Measurements from ENCODE around the gene CITED2. TPM values are rescaled to one million over a fixed set of nuclear protein-coding genes. Genes with fewer than 3 reads are reported as not detected.

CITED2 gene
- polyA plus RNA-seq, 1 experiment, result 117 TPM

DNA sequence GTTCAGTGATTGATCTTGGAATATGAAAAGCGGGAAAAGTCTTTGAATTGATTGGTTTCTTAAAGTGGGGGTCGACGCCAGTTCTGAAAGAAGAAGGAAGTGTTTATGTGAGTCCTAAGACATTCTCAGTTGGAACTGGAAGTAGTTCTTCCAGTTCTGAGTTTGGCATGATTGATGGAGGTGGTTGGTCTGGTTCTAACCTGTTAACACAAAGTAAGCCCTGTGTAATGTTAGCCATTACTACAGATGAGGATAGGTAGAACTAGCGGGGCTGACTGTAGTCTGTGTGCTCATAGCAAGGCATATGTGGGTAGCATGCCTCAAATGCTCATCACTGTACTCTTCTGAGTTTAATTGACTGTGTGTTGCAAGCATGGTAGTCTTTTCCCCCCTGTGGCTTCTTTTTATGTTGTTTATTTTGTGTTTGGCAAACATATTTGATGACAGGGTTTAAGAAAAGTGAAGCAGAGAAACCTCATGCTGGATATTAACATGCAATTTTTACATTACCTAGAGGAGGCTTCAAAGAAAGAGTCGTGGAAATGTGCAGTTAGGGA lies 24.9 kb downstream of the CITED2 start:
- CTCF ChIA-PET, result interaction anchor here (1.2 kb wide), 1 partner anchor 119 kb away, joined by 3 read pairs; no protein-coding TSS in a partner anchor

DNA sequence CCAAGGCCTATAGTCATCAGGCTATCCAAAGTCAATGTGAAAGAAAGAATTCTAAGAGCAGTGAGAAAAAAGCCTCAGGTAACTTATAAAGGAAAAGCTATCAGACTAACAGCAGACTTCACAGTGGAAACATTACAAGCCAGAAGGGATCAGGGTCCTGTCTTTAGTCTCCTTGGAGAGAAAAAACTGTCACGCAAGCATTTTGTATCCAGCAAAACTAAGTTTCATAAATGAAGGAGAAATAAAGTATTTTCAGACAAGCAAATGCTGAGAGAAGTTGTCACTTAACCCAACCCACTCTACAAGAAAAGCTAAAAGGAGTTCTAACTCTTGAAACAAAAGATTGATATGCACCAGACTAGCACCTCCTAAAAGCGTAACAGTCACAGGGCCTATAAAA lies 28.1 kb downstream of the CITED2 start:
- CTCF ChIA-PET, result interaction anchor here (0.6 to 0.8 kb wide), 2 partner anchors 127 to 358 kb away, joined by 3 to 4 read pairs; partner anchors contain the start of gene REPS1
- no peak for DNase-seq (ENCODE audit: low read depth, low spot score)
- Histone ChIP-seq H3K27me3 (ENCODE audit: control insufficient read depth, insufficient read depth, low read length) (no peaks in the 10 kb centered on the region), H3K9me3 (ENCODE audit: control insufficient read depth, insufficient read depth, low read length) (peaks cover 6% of the 10 kb centered on the region; the same call in 1 of the 2 replicates), H3K27ac (ENCODE audit: low read depth, low read length) (no peak overlapping the region), H3K4me3 (ENCODE audit: low read depth, low read length) (no peak overlapping the region)
- POLR2A ChIA-PET, result no interaction called here
- TF ChIP-seq, protein P1, sequence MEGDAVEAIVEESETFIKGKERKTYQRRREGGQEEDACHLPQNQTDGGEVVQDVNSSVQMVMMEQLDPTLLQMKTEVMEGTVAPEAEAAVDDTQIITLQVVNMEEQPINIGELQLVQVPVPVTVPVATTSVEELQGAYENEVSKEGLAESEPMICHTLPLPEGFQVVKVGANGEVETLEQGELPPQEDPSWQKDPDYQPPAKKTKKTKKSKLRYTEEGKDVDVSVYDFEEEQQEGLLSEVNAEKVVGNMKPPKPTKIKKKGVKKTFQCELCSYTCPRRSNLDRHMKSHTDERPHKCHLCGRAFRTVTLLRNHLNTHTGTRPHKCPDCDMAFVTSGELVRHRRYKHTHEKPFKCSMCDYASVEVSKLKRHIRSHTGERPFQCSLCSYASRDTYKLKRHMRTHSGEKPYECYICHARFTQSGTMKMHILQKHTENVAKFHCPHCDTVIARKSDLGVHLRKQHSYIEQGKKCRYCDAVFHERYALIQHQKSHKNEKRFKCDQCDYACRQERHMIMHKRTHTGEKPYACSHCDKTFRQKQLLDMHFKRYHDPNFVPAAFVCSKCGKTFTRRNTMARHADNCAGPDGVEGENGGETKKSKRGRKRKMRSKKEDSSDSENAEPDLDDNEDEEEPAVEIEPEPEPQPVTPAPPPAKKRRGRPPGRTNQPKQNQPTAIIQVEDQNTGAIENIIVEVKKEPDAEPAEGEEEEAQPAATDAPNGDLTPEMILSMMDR (IDR thresholded peaks at IDR 0.05; ENCODE audit: low read depth, low read length), result no peak

More for the DNA sequence above, 24.9 kb downstream of the CITED2 start:
- no peaks in the 10 kb centered on the region for H3K9me3 ChIP-seq (ENCODE audit: control insufficient read depth, insufficient read depth, low read length)
- no peak overlapping the region for H3K4me3 ChIP-seq (ENCODE audit: low read depth, low read length)
- no peak for DNase-seq (ENCODE audit: low read depth, low spot score)
- TF ChIP-seq, protein P1 (IDR thresholded peaks at IDR 0.05; ENCODE audit: low read depth, low read length), result no peak
- POLR2A ChIA-PET, result no interaction called here
- H3K27ac ChIP-seq (ENCODE audit: low read depth, low read length), result no peak overlapping the region
- H3K27me3 ChIP-seq (ENCODE audit: control insufficient read depth, insufficient read depth, low read length), result no peaks in the 10 kb centered on the region

DNA sequence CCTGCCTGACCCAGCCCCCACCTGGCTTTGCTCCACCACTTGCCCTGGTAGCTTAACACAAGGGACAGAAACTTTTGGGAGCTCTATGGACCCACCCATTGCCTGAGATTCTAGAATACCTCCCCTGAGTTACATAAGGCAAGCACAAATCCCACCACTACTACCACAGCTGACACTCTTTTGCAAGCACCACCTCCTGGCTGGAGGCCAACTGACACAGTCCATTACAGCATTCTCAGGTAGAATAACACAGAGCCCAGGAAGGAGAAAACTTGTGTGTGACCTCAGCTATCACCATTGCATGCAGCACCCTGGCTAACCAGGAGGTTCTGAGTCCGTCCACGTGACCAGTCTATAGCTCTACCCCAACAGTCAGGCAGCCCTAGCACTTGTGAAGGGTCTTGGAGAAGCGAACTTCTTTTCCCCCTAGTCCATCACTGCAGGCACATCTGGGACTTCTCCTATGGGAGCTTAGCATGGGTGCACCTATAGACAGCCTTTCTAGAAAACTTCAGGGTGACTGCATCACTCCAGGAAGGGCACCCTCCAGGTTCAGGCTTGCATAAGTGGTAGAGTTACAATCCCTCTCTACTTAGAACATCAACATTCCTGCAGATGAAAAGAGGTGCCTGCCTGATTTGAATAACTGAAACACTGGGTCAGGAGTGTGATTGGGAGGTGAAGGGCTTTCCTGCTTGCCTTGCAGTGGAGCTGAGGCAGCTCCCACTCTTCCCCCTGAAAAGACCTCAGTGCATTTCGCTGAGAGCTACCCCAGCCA lies 30.1 kb downstream of the CITED2 start:
- Histone ChIP-seq H3K27ac (ENCODE audit: low read depth, low read length) (no peak overlapping the region), H3K4me3 (ENCODE audit: low read depth, low read length) (no peak overlapping the region), H3K9me3 (ENCODE audit: control insufficient read depth, insufficient read depth, low read length) (peaks cover 6% of the 10 kb centered on the region; the same call in 1 of the 2 replicates), H3K27me3 (ENCODE audit: control insufficient read depth, insufficient read depth, low read length) (no peaks in the 10 kb centered on the region)
- TF ChIP-seq, protein P1 (IDR thresholded peaks at IDR 0.05; ENCODE audit: low read depth, low read length), result no peak
- DNase-seq (ENCODE audit: low read depth, low spot score), result no peak
- ChIA-PET POLR2A (interaction anchor here (0.5 kb wide), 1 partner anchor 192 kb away, joined by 4 read pairs; no protein-coding TSS in a partner anchor), CTCF (no interaction called here)

DNA sequence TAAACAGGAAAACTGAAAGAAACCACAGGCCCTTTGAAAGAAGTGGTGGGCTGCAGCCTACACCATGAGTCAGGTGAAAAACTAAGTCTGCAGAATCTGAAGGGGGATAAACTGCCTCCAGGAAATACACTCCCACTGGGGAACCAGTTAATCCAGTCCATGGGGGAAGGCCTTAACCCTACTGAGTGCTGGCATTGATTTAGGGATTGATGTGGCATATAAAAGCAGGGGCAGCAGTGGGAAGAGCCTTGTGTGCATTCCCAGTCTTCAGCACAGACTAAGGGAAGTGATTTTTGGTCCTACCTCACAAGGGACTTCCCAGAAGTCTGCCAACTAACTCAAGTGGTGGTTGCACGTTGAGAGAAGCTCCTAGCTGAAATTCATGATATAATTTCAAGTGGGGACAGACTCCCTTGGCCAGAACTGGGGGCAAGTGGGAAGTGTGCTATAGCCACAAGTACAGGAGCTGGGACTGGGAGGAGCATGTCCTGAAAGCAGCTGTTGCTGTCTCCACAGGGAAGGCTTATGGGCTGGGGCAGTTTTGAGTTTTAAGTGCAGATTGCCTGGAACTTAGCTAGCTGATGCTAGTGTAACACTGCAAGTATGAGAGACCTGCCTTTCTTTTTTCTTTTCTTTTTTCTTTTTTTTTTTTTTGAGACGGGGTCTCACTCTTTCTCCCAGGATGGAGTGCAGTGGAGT lies 31.2 kb downstream of the CITED2 start:
- Histone ChIP-seq H3K27me3 (ENCODE audit: control insufficient read depth, insufficient read depth, low read length) (no peaks in the 10 kb centered on the region), H3K9me3 (ENCODE audit: control insufficient read depth, insufficient read depth, low read length) (peaks cover 6% of the 10 kb centered on the region; the same call in 1 of the 2 replicates), H3K4me3 (ENCODE audit: low read depth, low read length) (no peak overlapping the region), H3K27ac (ENCODE audit: low read depth, low read length) (no peak overlapping the region)
- ChIA-PET CTCF (no interaction called here), POLR2A (no interaction called here)
- no peak for DNase-seq (ENCODE audit: low read depth, low spot score)
- TF ChIP-seq, protein P1 (IDR thresholded peaks at IDR 0.05; ENCODE audit: low read depth, low read length), result no peak

All from AG04450 (cell line).